Gastrocnemius medialis (tissue), 4 donors: ENCODE results near the gene FRMD3. TPM values are rescaled to one million over a fixed set of nuclear protein-coding genes. Genes with fewer than 3 reads are reported as not detected.

ENCODE experiments used
- ATAC-seq, 2 donors: fragments of 150-250 bp; one replicate each; pipeline ENCODE4 v1.9.1; 2016
- DNase-seq, 2 donors: peaks; one replicate each; pipeline ENCODE4 v3.0.0-alpha.2; 2019
- H3K27ac ChIP-seq, 4 donors: fragments of 200-600 bp; sonication (generic); 1 replicate in 1 of 4; 2 replicates in 3 of 4; pipeline ENCODE4 v1.5.1; 2016 to 2018; ENCODE audit warnings: mild to moderate bottlenecking in 2 of 4, moderate library complexity in 1 of 4
- H3K27me3 ChIP-seq, 3 donors: fragments of 200-600 bp; sonication (generic) in 2 of 3; 1 replicate in 1 of 3; 2 replicates in 2 of 3; pipeline versions ENCODE4 v1.5.1 to v1.6.0; 2016 to 2019; ENCODE audit warnings: mild to moderate bottlenecking in 1 of 3, moderate library complexity in 1 of 3
- H3K36me3 ChIP-seq, 2 donors: fragments of 200-600 bp; sonication (generic) in 1 of 2; one replicate each; pipeline ENCODE4 v1.5.1; 2017 to 2018
- H3K4me1 ChIP-seq, 2 donors: fragments of 200-600 bp; sonication (generic) in 1 of 2; one replicate each; pipeline ENCODE4 v1.5.1; 2016 to 2017; ENCODE audit warnings: mild to moderate bottlenecking in 2 of 2
- H3K4me3 ChIP-seq, 4 donors: fragments of 200-600 bp; sonication (generic) in 3 of 4; 1 replicate in 1 of 4; 2 replicates in 3 of 4; pipeline ENCODE4 v1.5.1; 2016 to 2019; ENCODE audit warnings: mild to moderate bottlenecking in 2 of 4
- H3K9me3 ChIP-seq, 3 donors: fragments of 200-600 bp; sonication (generic) in 2 of 3; 1 replicate in 1 of 3; 2 replicates in 2 of 3; pipeline ENCODE4 v1.5.1; 2016 to 2019
- POLR2A ChIP-seq, 2 donors: fragments of 450-650 bp; IDR thresholded peaks; one replicate each; pipeline ENCODE4 v1.6.1; 2017; ENCODE audit warnings: antibody characterized with exemption in 2 of 2, mild to moderate bottlenecking in 2 of 2, moderate library complexity in 2 of 2
- in situ Hi-C, 4 donors: fragments of 200-750 bp; cut with MboI; loops; one replicate each; pipeline versions ENCODE4 v1.15.0 to v1.8.0; 2017; ENCODE audit warnings: low sequenced_read_pairs in 4 of 4
- intact Hi-C: fragments of 100-400 bp; cut with DNase I; formaldehyde crosslinking; loops from one replicate; pipeline ENCODE4 v1.15.1; 2023; ENCODE audit warnings: low total_unique reads
- total RNA-seq, 4 donors: library from RNA; depleted of rRNA; stranded (reverse); fragments of >200 nt; gene quantifications; one replicate each; pipeline versions ENCODE4 v1.1.0 to v1.2.3, GENCODE V29; 2016
- TF ChIP-seq, protein P1 (sequence below), 5 experiments: fragments of 450-650 bp in 3 of 5; fragments of 200-600 bp in 2 of 5; sonication (generic) in 2 of 5; IDR thresholded peaks in 4 of 5; conservative IDR thresholded peaks in 1 of 5; 1 replicate in 4 of 5; 2 replicates in 1 of 5; pipeline ENCODE4 v1.5.1; 2016 to 2019; ENCODE audit warnings: antibody characterized with exemption in 5 of 5, mild to moderate bottlenecking in 3 of 5, moderate library complexity in 3 of 5

The FRMD3 gene
- total RNA-seq, 4 donors from 2014 or later = 62.3 to 120 (median 94.6) TPM

- intact Hi-C loops (no loop called here), in situ Hi-C loops (no loop called here)
- peaks cover 5 to 11% of the 10 kb centered on the region in 2 donors for H3K4me1 ChIP-seq
- DNase-seq (no peak), ATAC-seq (no peak)
- H3K36me3 ChIP-seq = no peaks in the 10 kb centered on the region
- TF ChIP-seq POLR2A (IDR thresholded peaks at IDR 0.05) = no peak
- TF ChIP-seq, protein P1, sequence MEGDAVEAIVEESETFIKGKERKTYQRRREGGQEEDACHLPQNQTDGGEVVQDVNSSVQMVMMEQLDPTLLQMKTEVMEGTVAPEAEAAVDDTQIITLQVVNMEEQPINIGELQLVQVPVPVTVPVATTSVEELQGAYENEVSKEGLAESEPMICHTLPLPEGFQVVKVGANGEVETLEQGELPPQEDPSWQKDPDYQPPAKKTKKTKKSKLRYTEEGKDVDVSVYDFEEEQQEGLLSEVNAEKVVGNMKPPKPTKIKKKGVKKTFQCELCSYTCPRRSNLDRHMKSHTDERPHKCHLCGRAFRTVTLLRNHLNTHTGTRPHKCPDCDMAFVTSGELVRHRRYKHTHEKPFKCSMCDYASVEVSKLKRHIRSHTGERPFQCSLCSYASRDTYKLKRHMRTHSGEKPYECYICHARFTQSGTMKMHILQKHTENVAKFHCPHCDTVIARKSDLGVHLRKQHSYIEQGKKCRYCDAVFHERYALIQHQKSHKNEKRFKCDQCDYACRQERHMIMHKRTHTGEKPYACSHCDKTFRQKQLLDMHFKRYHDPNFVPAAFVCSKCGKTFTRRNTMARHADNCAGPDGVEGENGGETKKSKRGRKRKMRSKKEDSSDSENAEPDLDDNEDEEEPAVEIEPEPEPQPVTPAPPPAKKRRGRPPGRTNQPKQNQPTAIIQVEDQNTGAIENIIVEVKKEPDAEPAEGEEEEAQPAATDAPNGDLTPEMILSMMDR (IDR thresholded peaks at IDR 0.05 in 4 of 5, conservative IDR thresholded peaks at IDR 0.05 in 1 of 5) = no peak
- no peaks in the 10 kb centered on the region for H3K9me3 ChIP-seq
- no peaks in the 10 kb centered on the region for H3K27me3 ChIP-seq
- no peak overlapping the region for H3K27ac ChIP-seq
- no peak overlapping the region for H3K4me3 ChIP-seq
Observed at GRCh38 chr9:83503866-83504265, 34.3 kb downstream of the FRMD3 start.

DNA sequence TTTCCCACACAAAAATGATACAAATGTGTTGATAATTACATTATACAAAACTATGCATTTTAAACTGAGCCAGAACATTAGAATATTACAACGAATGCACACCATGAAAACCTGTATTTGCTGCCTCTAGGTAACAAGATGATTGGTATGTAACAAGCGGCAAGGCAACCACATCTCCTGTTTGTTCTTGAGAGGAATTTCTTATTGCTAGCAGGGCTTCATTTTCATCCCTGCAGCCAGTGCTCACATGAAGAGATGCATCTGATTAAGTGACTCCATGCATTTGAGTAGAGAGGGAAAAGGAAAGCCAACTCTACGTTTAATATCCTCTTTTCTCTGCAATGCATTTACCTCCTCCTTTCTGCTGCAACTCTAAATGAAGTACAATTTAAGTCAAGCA lies 36.6 kb downstream of the FRMD3 start:
- intact Hi-C loops = no loop called here
- no peak for ATAC-seq
- H3K27ac ChIP-seq = no peak overlapping the region
- H3K9me3 ChIP-seq = no peaks in the 10 kb centered on the region
- DNase-seq = no peak
- no peaks in the 10 kb centered on the region for H3K36me3 ChIP-seq
- no peaks in the 10 kb centered on the region for H3K27me3 ChIP-seq
- TF ChIP-seq POLR2A (IDR thresholded peaks at IDR 0.05) = no peak
- H3K4me3 ChIP-seq = no peak overlapping the region
- H3K4me1 ChIP-seq = peaks cover 5 to 11% of the 10 kb centered on the region in 2 donors
- in situ Hi-C loops = no loop called here

- no peak overlapping the region for H3K4me3 ChIP-seq
- no peaks in the 10 kb centered on the region for H3K9me3 ChIP-seq
- no peaks in the 10 kb centered on the region for H3K4me1 ChIP-seq
- DNase-seq = no peak
- no peak overlapping the region for H3K27ac ChIP-seq
- no peak for TF ChIP-seq POLR2A (IDR thresholded peaks at IDR 0.05)
- TF ChIP-seq, protein P1 (IDR thresholded peaks at IDR 0.05 in 4 of 5, conservative IDR thresholded peaks at IDR 0.05 in 1 of 5) = no peak
- H3K36me3 ChIP-seq = no peaks in the 10 kb centered on the region
- no peaks in the 10 kb centered on the region for H3K27me3 ChIP-seq
- in situ Hi-C loops (no loop called here), intact Hi-C loops (no loop called here)
- no peak for ATAC-seq
Observed at GRCh38 chr9:83497441-83497840, 40.8 kb downstream of the FRMD3 start.

- in situ Hi-C loops = no loop called here
- no peak for TF ChIP-seq POLR2A (IDR thresholded peaks at IDR 0.05)
- TF ChIP-seq, protein P1 (IDR thresholded peaks at IDR 0.05 in 4 of 5, conservative IDR thresholded peaks at IDR 0.05 in 1 of 5) = no peak
- DNase-seq (no peak), ATAC-seq (no peak)
- H3K27ac ChIP-seq = peak overlapping the region in 2 of 4 donors; percentile 2 to 13
- intact Hi-C loops = no loop called here
- H3K9me3 ChIP-seq = no peaks in the 10 kb centered on the region
- H3K36me3 ChIP-seq = no peaks in the 10 kb centered on the region
- H3K4me1 ChIP-seq = peaks cover 3 to 6% of the 10 kb centered on the region in 2 donors
- no peak overlapping the region for H3K4me3 ChIP-seq
- H3K27me3 ChIP-seq = no peaks in the 10 kb centered on the region
Observed at GRCh38 chr9:83491995-83492394, 46.2 kb downstream of the FRMD3 start.

- no peak for ATAC-seq
- Histone ChIP-seq H3K4me1 (peaks cover 3 to 6% of the 10 kb centered on the region in 2 donors), H3K27ac (peak overlapping the region in 3 of 4 donors; percentile 2 to 45 (median 13)), H3K9me3 (no peaks in the 10 kb centered on the region), H3K36me3 (no peaks in the 10 kb centered on the region), H3K27me3 (no peaks in the 10 kb centered on the region), H3K4me3 (no peak overlapping the region)
- in situ Hi-C loops = no loop called here
- intact Hi-C loops = no loop called here
- TF ChIP-seq POLR2A (IDR thresholded peaks at IDR 0.05) = no peak
- TF ChIP-seq, protein P1 (IDR thresholded peaks at IDR 0.05 in 4 of 5, conservative IDR thresholded peaks at IDR 0.05 in 1 of 5) = no peak
- no peak for DNase-seq
Observed at GRCh38 chr9:83491413-83491812, 46.8 kb downstream of the FRMD3 start.
